ENCODE data around the gene ULBP1. TPM values are rescaled to one million over a fixed set of nuclear protein-coding genes. Genes with fewer than 3 reads are reported as not detected.
"Not testable (repeated sequence)": the region's sequence is repeated elsewhere in the genome, so short reads cannot be mapped to it uniquely, and the experiment has no call there.

Gene ULBP1
- under 1 TPM; 0.19 to 0.65 (median 0.52) TPM for polyA plus RNA-seq (ENCODE audit: insufficient read length in 10 of 10)
- long read RNA-seq, donor 1: 0 reads
- long read RNA-seq, donor 2: 0 reads
- long read RNA-seq, donor 3: 0 reads
- long read RNA-seq, donor 4: 0 reads
- long read RNA-seq, donor 5: 0 reads
- long read RNA-seq, donor 6: 0 reads
- long read RNA-seq, donor 7: 0 reads
- long read RNA-seq, donor 8: 0 reads
- long read RNA-seq, donor 9: 0 reads

- DNase-seq: peak; percentile 89 to 92 (median 89)
These were observed at the start of gene ULBP1 for GRCh38 chr6:149963462-149964307. Gene ULBP1, plus strand, starts transcription at chr6:149963943. Its CDS starts 107 bp downstream, at chr6:149964050.

- DNase-seq: no peak
These were observed 47.5 kb upstream of the ULBP1 start for GRCh38 chr6:149915970-149916865.

- no peak for DNase-seq
These were observed 46.1 kb upstream of the ULBP1 start for GRCh38 chr6:149917679-149918078.

GRCh38 chr6:149918151-149918905 lies 45.4 kb upstream of the ULBP1 start:
- no peak for DNase-seq

GRCh38 chr6:149919126-149919833 lies 44.5 kb upstream of the ULBP1 start:
- DNase-seq: not testable (repeated sequence)

- DNase-seq: no peak
These were observed 43.9 kb upstream of the ULBP1 start for GRCh38 chr6:149919834-149920225.

GRCh38 chr6:149921361-149921760 lies 42.4 kb upstream of the ULBP1 start:
- DNase-seq: no peak

- DNase-seq: not testable (repeated sequence)
These were observed 41.7 kb upstream of the ULBP1 start for GRCh38 chr6:149922091-149922490.

GRCh38 chr6:149922642-149923326 lies 41.0 kb upstream of the ULBP1 start, which contains the start of gene RAET1G:
Gene RAET1G, minus strand, starts transcription at chr6:149923121. Its CDS starts 111 bp downstream, at chr6:149923010.
- peak; percentile 90 to 95 (median 92) for DNase-seq

- no peak for DNase-seq
These were observed 40.3 kb upstream of the ULBP1 start for GRCh38 chr6:149923327-149923986.

- no peak for DNase-seq
These were observed 39.4 kb upstream of the ULBP1 start for GRCh38 chr6:149924206-149924932.

GRCh38 chr6:149924933-149925252 lies 38.9 kb upstream of the ULBP1 start:
- no peak for DNase-seq

GRCh38 chr6:149925253-149925973 lies 38.3 kb upstream of the ULBP1 start:
- DNase-seq: peak in 1 of 3 donors; percentile 53

GRCh38 chr6:149925974-149926777 lies 37.6 kb upstream of the ULBP1 start:
- peak; percentile 67 to 86 (median 78) for DNase-seq

GRCh38 chr6:149927025-149927424 lies 36.7 kb upstream of the ULBP1 start:
- DNase-seq: not testable (repeated sequence)

- no peak for DNase-seq
These were observed 34.3 kb upstream of the ULBP1 start for GRCh38 chr6:149929422-149929821.

- DNase-seq: no peak
These were observed 32.2 kb upstream of the ULBP1 start for GRCh38 chr6:149931501-149931900.
